HG03039 (cell line): ENCODE data around the gene JAZF1.
"Not testable (repeated sequence)": the region's sequence is repeated elsewhere in the genome, so short reads cannot be mapped to it uniquely, and the experiment has no call there.

Experiments used
- ATAC-seq: cut with Tn5 transposase; IDR thresholded peaks from one replicate; pipeline ENCODE4 v1.9.1; 2021; ENCODE audit warnings: mild to moderate bottlenecking, moderate library complexity; ENCODE audit not compliant: unreplicated experiment

The JAZF1 gene

GRCh38 chr7:27922389-27922788 is 258.2 kb downstream of the JAZF1 start:
- not testable (repeated sequence) for ATAC-seq

GRCh38 chr7:27921081-27921836 is 259.3 kb downstream of the JAZF1 start:
- ATAC-seq: no peak

GRCh38 chr7:27920281-27920946 is 260.2 kb downstream of the JAZF1 start:
- no peak for ATAC-seq

- ATAC-seq: no peak
Observed at GRCh38 chr7:27918503-27918902, 262.1 kb downstream of the JAZF1 start.

GRCh38 chr7:27917774-27918314 is 262.8 kb downstream of the JAZF1 start:
- ATAC-seq: no peak

GRCh38 chr7:27917119-27917518 is 263.5 kb downstream of the JAZF1 start:
- no peak for ATAC-seq

GRCh38 chr7:27916372-27916771 is 264.2 kb downstream of the JAZF1 start:
- no peak for ATAC-seq

- no peak for ATAC-seq
Observed at GRCh38 chr7:27914409-27914808, 266.2 kb downstream of the JAZF1 start.

GRCh38 chr7:27912751-27913150 is 267.8 kb downstream of the JAZF1 start:
- no peak for ATAC-seq

GRCh38 chr7:27911920-27912319 is 268.7 kb downstream of the JAZF1 start:
- no peak for ATAC-seq

GRCh38 chr7:27910326-27910725 is 270.3 kb downstream of the JAZF1 start:
- no peak for ATAC-seq

GRCh38 chr7:27908534-27909165 is 271.9 kb downstream of the JAZF1 start:
- ATAC-seq: no peak

- ATAC-seq: no peak
Observed at GRCh38 chr7:27906385-27907091, 274.1 kb downstream of the JAZF1 start.

GRCh38 chr7:27905951-27906350 is 274.6 kb downstream of the JAZF1 start:
- ATAC-seq: no peak

- ATAC-seq: peak; percentile 87
Observed at GRCh38 chr7:27901028-27901760, 279.4 kb downstream of the JAZF1 start.

GRCh38 chr7:27900006-27900405 is 280.6 kb downstream of the JAZF1 start:
- no peak for ATAC-seq

- ATAC-seq: no peak
Observed at GRCh38 chr7:27899601-27900000, 281.0 kb downstream of the JAZF1 start.

- ATAC-seq: no peak
Observed at GRCh38 chr7:27897441-27897847, 283.2 kb downstream of the JAZF1 start.

GRCh38 chr7:27897001-27897400 is 283.6 kb downstream of the JAZF1 start:
- no peak for ATAC-seq

GRCh38 chr7:27895551-27895950 is 285.0 kb downstream of the JAZF1 start:
- no peak for ATAC-seq
